ENCODE data around the gene TNNI3K. TPM values are rescaled to one million over a fixed set of nuclear protein-coding genes. Genes with fewer than 3 reads are reported as not detected.

TNNI3K gene
- total RNA-seq, 1 donor from 2014 or later, result 12.5 TPM

- DNase-seq (ENCODE audit: low spot score), result no peak
Observed at GRCh38 chr1:74380252-74380651, 145.1 kb downstream of the TNNI3K start.

GRCh38 chr1:74388855-74389254 lies 153.7 kb downstream of the TNNI3K start:
- DNase-seq (ENCODE audit: low spot score), result no peak

DNA sequence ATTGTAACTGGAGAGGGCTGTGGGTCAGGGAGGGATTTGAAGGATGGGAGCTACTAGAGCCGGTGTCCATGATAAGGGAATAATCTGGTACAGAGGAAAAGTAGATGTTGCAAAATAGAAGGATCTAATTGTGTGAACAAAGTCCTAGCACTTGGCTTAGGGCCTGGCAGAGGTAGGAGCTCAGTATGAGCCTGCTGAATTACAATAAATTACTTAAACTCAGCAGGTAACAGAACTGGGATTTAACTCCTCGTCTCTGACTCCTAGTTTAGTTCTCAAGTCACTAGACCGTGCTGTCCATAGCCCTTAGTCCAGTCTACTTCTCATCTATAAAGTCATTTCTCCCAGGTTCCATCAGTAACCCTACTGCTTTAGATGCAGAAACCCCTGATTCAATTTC lies 157.0 kb downstream of the TNNI3K start:
- DNase-seq (ENCODE audit: low spot score), result no peak

DNA sequence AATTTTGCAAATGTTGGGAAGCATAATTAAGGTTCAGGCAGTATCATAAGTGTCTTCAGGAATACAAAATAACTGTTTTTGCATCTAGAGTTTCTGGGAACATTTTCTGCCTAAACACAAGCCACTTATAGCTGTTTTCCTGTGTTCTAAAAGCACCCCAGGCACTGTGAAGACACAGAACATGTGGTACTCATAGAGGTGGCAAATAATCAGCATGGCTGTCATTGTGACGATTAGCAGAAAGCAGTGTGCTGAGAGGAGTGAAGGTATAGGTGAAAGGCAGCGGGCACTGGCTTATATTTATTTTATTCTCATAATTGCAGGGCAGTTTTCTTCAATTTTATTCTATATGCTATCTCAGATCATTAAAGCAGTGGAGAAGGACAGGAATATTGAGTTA lies 157.7 kb downstream of the TNNI3K start:
- peak; percentile 54 for DNase-seq (ENCODE audit: low spot score)

GRCh38 chr1:74395571-74395970 lies 160.4 kb downstream of the TNNI3K start:
- DNase-seq (ENCODE audit: low spot score), result peak; percentile 55

GRCh38 chr1:74396462-74396861 lies 161.3 kb downstream of the TNNI3K start:
- DNase-seq (ENCODE audit: low spot score), result no peak

GRCh38 chr1:74396933-74397332 lies 161.7 kb downstream of the TNNI3K start:
- DNase-seq (ENCODE audit: low spot score), result peak; percentile 33

DNA sequence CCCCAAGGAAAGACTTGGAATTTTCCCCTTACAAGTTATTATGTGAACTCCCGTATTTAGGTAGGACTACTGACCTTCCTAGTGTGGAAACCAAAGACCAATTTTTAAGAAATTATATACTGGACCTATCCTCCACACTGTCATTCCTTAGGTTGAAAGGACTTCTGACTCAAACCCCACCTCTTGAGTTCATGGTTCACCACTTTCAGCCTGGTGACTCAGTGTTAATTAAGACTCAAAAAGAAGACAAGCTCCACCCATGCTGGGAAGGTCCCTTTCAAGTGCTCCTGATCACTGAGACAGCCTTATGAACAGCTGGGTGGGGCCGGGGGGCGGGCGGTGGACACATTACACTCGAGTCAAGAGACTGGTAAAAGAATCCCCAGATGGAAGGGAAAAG lies 164.1 kb downstream of the TNNI3K start:
- DNase-seq (ENCODE audit: low spot score), result no peak

- no peak for DNase-seq (ENCODE audit: low spot score)
Observed at GRCh38 chr1:74402873-74403272, 167.7 kb downstream of the TNNI3K start.

DNA sequence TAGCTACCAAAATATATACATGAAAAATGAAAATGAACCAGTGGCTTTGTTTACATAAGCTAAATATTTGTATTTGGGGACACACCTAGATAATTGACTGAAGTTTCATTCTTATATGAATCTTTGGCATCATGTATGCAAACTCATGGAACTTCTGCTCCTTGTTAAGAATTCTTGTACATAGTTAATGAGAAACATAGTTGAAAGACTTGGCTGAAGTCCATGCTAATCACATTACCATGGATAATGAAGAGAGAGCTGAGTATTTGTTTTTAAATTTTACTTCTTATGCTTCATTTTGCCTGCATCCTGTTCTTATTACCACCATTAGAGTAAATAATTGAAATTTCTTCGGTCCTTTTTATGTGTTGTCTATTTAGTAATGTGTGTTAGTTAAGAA lies 168.4 kb downstream of the TNNI3K start:
- DNase-seq (ENCODE audit: low spot score), result no peak

DNA sequence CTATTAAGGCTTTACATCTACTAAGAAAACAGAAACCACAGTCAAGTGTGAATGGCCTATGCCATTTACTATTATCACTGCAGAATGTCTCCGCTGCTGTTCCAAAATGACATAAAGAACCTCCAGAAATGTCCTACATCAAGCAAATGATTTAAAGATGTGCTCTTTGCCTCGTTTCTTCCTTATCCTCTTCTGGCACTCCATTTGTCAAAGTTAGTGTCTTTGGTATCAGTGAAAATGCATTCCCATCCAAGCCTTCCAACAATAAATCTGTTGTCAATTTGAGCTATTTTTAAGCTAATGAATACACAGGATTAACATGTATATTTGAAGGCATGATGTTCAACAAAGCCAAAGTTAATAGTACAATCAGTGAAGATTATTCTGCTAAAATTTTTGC lies 171.6 kb downstream of the TNNI3K start:
- peak; percentile 6 for DNase-seq (ENCODE audit: low spot score)

GRCh38 chr1:74407902-74408301 lies 172.7 kb downstream of the TNNI3K start:
- DNase-seq (ENCODE audit: low spot score), result no peak

- DNase-seq (ENCODE audit: low spot score), result no peak
Observed at GRCh38 chr1:74412244-74412643, 177.1 kb downstream of the TNNI3K start.

DNA sequence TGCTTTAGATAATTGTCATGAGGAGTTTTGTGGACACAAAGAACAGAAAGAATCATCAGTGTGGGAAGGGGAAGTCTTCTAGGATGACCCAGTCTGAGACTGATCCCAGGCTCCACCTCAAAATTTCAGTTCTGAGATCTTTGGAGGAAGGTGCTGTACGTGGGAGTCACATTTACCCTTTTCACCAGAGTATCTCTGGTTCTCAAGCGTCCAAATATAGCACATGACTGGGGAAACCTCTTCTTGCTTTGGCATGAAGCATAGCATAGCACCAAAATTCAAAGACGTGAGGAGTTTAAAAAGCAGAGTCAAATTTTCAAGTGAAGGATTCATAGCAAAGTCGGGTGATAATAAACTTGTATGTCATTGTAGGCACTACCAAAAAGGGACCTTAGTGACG lies 180.7 kb downstream of the TNNI3K start:
- DNase-seq (ENCODE audit: low spot score), result no peak

- DNase-seq (ENCODE audit: low spot score), result peak; percentile 11
Observed at GRCh38 chr1:74419611-74420010, 184.4 kb downstream of the TNNI3K start.

DNA sequence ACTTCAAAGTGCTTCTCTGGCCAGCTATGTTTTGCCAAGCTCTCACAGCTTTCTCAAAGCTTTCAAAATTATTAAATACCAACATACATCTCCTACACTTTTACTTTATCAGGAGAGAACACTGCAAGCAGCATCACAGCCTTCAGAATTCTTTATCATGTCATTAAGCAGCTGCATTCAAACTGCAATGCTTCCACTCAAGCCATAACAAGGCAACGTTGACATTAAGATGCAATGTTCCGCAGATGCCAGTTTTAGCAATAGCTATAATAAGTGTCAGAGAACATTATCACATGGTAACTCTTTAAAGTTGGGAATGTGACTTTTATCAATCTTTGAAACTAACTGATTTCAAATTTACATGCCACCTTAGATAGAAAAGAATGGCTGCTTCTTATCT lies 185.3 kb downstream of the TNNI3K start:
- peak; percentile 75 for DNase-seq (ENCODE audit: low spot score)

DNA sequence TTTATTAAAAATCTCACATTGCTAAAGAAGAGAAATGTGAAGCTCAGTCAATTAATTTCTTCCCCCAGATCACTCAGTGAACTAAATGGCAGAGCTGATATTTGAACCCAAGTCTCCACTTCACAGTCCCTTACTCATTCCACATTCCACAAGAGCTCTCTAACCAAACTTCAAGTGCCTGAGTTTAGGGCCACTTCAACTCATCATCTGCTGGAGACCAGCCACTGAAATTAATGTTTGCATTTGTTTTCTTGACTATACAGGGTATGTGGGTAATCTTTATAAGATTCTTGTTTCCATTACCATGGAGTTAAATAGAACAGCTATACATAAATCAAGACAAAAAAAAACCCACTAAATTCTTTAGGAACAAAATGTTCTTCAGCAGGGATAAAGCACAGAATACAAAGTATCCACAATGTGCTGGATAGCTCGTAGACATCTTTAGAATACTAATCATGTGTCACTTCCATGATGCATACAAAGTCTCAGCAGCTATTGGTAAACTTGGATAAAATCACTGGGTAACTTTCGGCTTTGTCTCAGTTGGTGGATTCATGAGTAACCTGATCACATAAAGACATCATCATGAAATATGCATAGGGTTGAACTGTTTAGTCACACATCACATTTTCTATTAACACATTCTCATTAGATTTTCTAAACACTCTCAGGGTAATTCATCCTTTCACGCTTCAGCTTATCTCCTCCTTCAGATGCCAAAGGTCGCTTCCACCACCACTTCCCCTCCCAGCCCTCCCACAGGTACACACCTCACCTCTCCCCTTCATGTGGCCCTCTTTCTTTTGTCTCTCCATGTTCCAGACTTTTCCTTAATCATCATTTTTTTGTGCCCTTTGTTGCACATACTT lies 187.5 kb downstream of the TNNI3K start:
- DNase-seq (ENCODE audit: low spot score), result peak; percentile 49

DNA sequence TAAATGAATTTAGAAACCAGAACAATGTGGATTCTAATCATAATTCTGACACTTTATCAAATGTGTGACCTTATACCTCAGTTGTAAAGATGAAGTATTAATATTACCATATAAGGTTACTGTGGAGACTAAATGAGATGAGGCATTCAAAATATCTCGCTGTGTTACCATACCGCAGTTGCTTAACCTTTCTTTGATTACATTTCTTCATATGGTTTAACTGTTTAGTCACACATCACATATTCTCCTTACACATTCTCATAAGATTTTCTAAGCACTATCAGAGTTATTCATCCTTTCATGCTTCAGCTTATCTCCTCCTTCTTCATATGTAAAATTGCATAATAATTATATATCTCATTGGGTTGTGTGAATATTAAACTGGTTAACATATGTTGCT lies 188.3 kb downstream of the TNNI3K start:
- DNase-seq (ENCODE audit: low spot score), result no peak

GRCh38 chr1:74425676-74426075 lies 190.5 kb downstream of the TNNI3K start:
- DNase-seq (ENCODE audit: low spot score), result peak; percentile 82

DNA sequence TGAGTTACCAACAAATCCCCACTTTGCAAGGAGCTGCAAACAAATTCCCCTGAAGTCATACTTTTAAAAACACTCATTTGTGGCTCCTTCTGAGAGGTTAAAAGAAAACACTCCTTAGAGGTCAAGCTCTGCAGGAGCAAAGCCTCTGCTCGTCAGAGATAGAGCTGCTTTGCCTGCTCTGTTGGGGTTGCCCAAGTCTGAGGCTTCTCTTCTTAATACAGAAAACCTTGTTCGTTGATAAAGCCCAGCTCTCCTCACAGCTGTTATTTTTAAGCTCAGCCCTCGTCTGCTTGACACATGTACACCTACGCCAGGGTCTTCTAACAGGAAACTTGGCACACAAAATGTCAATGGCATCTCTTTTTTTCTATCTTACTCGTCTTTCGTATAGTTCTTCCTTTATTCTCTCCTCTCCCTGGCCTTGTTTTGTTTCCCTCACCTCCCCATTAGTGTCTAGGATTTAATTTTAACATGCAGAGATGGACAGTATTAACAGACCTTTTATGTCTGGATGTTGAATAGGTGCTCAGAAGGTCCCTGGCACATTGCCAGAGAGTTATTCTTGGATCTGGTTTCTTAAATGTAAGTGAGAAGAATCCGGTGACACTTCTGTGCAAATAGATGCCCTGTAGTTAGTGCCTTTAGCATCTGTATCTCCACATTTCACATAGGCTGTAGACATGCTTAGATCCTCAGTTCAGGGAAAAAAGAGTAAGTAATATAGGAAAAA lies 191.2 kb downstream of the TNNI3K start:
- DNase-seq (ENCODE audit: low spot score), result peak; percentile 93

DNA sequence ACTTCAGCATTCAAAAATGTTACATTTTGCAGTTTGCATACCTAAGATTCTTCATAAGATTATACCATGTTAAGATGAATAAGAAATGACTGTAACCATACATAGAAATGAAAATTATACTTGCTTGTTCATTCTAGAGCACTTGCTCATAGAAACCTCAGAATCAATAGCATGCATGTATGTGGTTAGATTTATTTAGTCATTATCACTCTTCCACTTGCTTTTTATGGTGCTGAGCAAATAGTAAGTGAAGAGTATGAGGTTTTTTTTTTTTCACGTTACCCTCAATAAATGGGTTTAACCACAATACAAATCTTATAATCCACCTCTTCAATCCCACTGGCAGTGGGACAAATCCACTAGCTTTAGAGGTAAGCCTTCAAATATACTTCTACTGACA lies 192.5 kb downstream of the TNNI3K start:
- peak; percentile 93 for DNase-seq (ENCODE audit: low spot score)

DNA sequence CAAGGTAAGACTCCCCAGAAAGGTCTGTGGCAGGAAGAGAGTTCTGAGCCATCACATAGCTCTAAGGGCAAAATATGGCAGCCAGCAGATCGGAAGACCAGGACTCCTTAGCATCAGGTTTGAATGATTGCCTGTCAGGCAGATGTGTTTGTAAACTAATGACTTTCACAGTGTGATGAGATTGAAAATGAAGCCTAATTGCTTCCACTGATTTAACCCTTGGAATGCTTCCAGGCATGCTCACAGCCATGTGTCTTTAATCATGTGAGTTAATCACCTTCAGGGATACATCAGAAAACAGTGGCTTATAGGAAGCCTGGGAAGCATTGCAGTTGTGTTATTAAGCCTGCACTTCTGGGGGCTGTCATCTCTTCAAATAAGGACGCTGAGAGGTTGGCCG lies 194.4 kb downstream of the TNNI3K start:
- no peak for DNase-seq (ENCODE audit: low spot score)

GRCh38 chr1:74430342-74430934 lies 195.3 kb downstream of the TNNI3K start:
- no peak for DNase-seq (ENCODE audit: low spot score)
